GM23338 (cell line): ENCODE results near the gene DFFB. TPM values are rescaled to one million over a fixed set of nuclear protein-coding genes. Genes with fewer than 3 reads are reported as not detected.

Source experiments
- ATAC-seq: fragments of 200-7000 bp; cut with Tn5 transposase; 3 replicates; pipeline ENCODE4 v1.9.1; 2020
- DNase-seq: peaks from one replicate; pipeline ENCODE4 v3.0.0-alpha.2; 2015; ENCODE audit warnings: low spot score
- H2AFZ ChIP-seq: fragments of 200-600 bp; sonication (generic); 2 replicates; pipeline ENCODE4 v1.8.0; 2016; ENCODE audit warnings: antibody characterized with exemption, mild to moderate bottlenecking, moderate library complexity
- H3F3A ChIP-seq: fragments of 200-600 bp; sonication (generic); replicated peaks from 2 replicates; pipeline ENCODE4 v1.8.0; 2017; ENCODE audit warnings: antibody characterized with exemption, mixed run types, low read depth
- H3K27ac ChIP-seq: fragments of 200-600 bp; sonication (generic); 2 replicates; pipeline ENCODE4 v1.6.1; 2016; ENCODE audit warnings: low read depth
- H3K27me3 ChIP-seq: fragments of 200-600 bp; sonication (generic); 2 replicates; pipeline ENCODE4 v1.8.0; 2016; ENCODE audit warnings: mild to moderate bottlenecking, mixed run types, moderate library complexity; ENCODE audit not compliant: insufficient read depth
- H3K36me3 ChIP-seq: fragments of 200-600 bp; sonication (generic); 2 replicates; pipeline ENCODE4 v1.8.0; 2016; ENCODE audit warnings: mild to moderate bottlenecking; ENCODE audit not compliant: insufficient read depth
- H3K4me1 ChIP-seq: fragments of 200-600 bp; sonication (generic); 2 replicates; pipeline ENCODE4 v1.8.0; 2016; ENCODE audit warnings: mild to moderate bottlenecking, moderate library complexity; ENCODE audit not compliant: insufficient read depth
- H3K4me2 ChIP-seq: fragments of 200-600 bp; sonication (generic); 2 replicates; pipeline ENCODE4 v1.7.1; 2017; ENCODE audit warnings: mixed run types
- H3K4me3 ChIP-seq: fragments of 200-600 bp; sonication (generic); 2 replicates; pipeline ENCODE4 v1.6.1; 2016; ENCODE audit warnings: mixed run types
- H3K79me2 ChIP-seq: fragments of 200-600 bp; sonication (generic); replicated peaks from 2 replicates; pipeline ENCODE4 v1.8.0; 2017; ENCODE audit warnings: mild to moderate bottlenecking; ENCODE audit not compliant: insufficient read depth
- H3K9me2 ChIP-seq: fragments of 200-600 bp; sonication (generic); 2 replicates; pipeline ENCODE4 v1.8.0; 2017; ENCODE audit not compliant: insufficient read depth
- H4K20me1 ChIP-seq: fragments of 200-600 bp; sonication (generic); replicated peaks from 2 replicates; pipeline ENCODE4 v1.8.0; 2017; ENCODE audit warnings: mild to moderate bottlenecking; ENCODE audit not compliant: insufficient read depth
- H3K27ac Mint-ChIP-seq: 2 replicates; pipeline ENCODE4 v1.8.0; 2020; ENCODE audit warnings: inconsistent platforms, mild to moderate bottlenecking, moderate library complexity, mixed read lengths
- H3K27me3 Mint-ChIP-seq: 3 replicates; pipeline ENCODE4 v1.8.0; 2022; ENCODE audit warnings: low read depth, mild to moderate bottlenecking, moderate library complexity, mixed read lengths, inconsistent platforms; ENCODE audit not compliant: insufficient read depth, poor library complexity
- H3K36me3 Mint-ChIP-seq: 3 replicates; pipeline ENCODE4 v1.8.0; 2021; ENCODE audit warnings: low read depth, mild to moderate bottlenecking, inconsistent platforms, moderate library complexity, mixed read lengths
- H3K4me1 Mint-ChIP-seq: 3 replicates; pipeline ENCODE4 v1.8.0; 2020; ENCODE audit warnings: mild to moderate bottlenecking, inconsistent platforms, mixed read lengths
- H3K4me3 Mint-ChIP-seq: 3 replicates; pipeline ENCODE4 v1.8.0; 2021; ENCODE audit warnings: moderate library complexity, mild to moderate bottlenecking, inconsistent platforms, mixed read lengths
- H3K9me3 Mint-ChIP-seq: 3 replicates; pipeline ENCODE4 v1.8.0; 2020; ENCODE audit warnings: moderate library complexity, mild to moderate bottlenecking, inconsistent platforms, mixed read lengths
- CREB1 ChIP-seq: fragments of 250-450 bp; sonication (Bioruptor Pico); IDR thresholded peaks from 2 replicates; pipeline ENCODE4 v1.5.0; 2020; ENCODE audit warnings: low read depth, mild to moderate bottlenecking, moderate library complexity
- EZH2 ChIP-seq: fragments of 200-600 bp; sonication (generic); IDR thresholded peaks from one replicate; pipeline ENCODE4 v1.8.0; 2017; ENCODE audit warnings: antibody characterized with exemption, mild to moderate bottlenecking, low read depth; ENCODE audit not compliant: unreplicated experiment
- EZH2phosphoT487 ChIP-seq: fragments of 200-600 bp; sonication (generic); IDR thresholded peaks from one replicate; pipeline ENCODE4 v1.8.1; 2018; ENCODE audit warnings: antibody characterized with exemption; ENCODE audit not compliant: unreplicated experiment
- JUNB ChIP-seq: IDR thresholded peaks from one replicate; pipeline ENCODE4 v1.6.1; 2016; ENCODE audit warnings: antibody characterized with exemption; ENCODE audit not compliant: unreplicated experiment
- NANOG ChIP-seq: IDR thresholded peaks from 2 replicates; pipeline ENCODE4 v1.6.1; 2016; ENCODE audit warnings: antibody characterized with exemption, borderline replicate concordance
- POLR2AphosphoS5 ChIP-seq: IDR thresholded peaks from 2 replicates; pipeline ENCODE4 v1.6.1; 2016; ENCODE audit warnings: antibody characterized with exemption, low read depth
- STAT1 ChIP-seq: IDR thresholded peaks from one replicate; pipeline ENCODE4 v1.6.1; 2016; ENCODE audit warnings: antibody characterized with exemption; ENCODE audit not compliant: unreplicated experiment
- ZNF114 ChIP-seq: fragments of 250-450 bp; sonication (Bioruptor Pico); IDR thresholded peaks from 2 replicates; pipeline ENCODE4 v1.5.0; 2020; ENCODE audit warnings: mild to moderate bottlenecking, moderate library complexity
- ZNF331 ChIP-seq: fragments of 250-450 bp; sonication (Bioruptor Pico); IDR thresholded peaks from 2 replicates; pipeline ENCODE4 v1.5.0; 2020; ENCODE audit warnings: low read depth, mild to moderate bottlenecking, moderate library complexity
- polyA plus RNA-seq: library from polyadenylated mRNA; unstranded; fragments of >200 nt; fragmentation: Nextera tagmentation; extraction: Ambion mirVana; gene quantifications from 2 replicates; pipeline ENCODE4 v1.2.1, GENCODE V29; 2016
- total RNA-seq: library from RNA; depleted of rRNA; stranded (reverse); fragments of >200 nt; shearing (Covaris generic); gene quantifications from 2 replicates; pipeline ENCODE4 v1.2.3, GENCODE V29; 2014
- TF ChIP-seq, protein P1 (sequence below): IDR thresholded peaks from one replicate; pipeline ENCODE4 v1.6.1; 2018; ENCODE audit warnings: antibody characterized with exemption; ENCODE audit not compliant: unreplicated experiment
- TF ChIP-seq, protein P2 (sequence below): fragments of 250-450 bp; sonication (Bioruptor Pico); IDR thresholded peaks from 2 replicates; pipeline ENCODE4 v1.5.0; 2020; ENCODE audit warnings: mild to moderate bottlenecking, moderate library complexity
- TF ChIP-seq, protein P3 (sequence below): IDR thresholded peaks from 2 replicates; pipeline ENCODE4 v1.6.1; 2016; ENCODE audit warnings: antibody characterized with exemption
- TF ChIP-seq, protein P4 (sequence below), 2 experiments: fragments of 200-600 bp in 1 of 2; sonication (generic) in 1 of 2; conservative IDR thresholded peaks; 2 replicates each; pipeline versions ENCODE4 v1.5.1 to v1.6.1; 2016 to 2017; ENCODE audit warnings: antibody characterized with exemption in 2 of 2, low read depth in 2 of 2, mild to moderate bottlenecking in 2 of 2, moderate library complexity in 1 of 2

The DFFB gene
- total and polyA plus RNA-seq, 2 experiments from 2014 or later, result 6.5 to 18.1 TPM

DNA sequence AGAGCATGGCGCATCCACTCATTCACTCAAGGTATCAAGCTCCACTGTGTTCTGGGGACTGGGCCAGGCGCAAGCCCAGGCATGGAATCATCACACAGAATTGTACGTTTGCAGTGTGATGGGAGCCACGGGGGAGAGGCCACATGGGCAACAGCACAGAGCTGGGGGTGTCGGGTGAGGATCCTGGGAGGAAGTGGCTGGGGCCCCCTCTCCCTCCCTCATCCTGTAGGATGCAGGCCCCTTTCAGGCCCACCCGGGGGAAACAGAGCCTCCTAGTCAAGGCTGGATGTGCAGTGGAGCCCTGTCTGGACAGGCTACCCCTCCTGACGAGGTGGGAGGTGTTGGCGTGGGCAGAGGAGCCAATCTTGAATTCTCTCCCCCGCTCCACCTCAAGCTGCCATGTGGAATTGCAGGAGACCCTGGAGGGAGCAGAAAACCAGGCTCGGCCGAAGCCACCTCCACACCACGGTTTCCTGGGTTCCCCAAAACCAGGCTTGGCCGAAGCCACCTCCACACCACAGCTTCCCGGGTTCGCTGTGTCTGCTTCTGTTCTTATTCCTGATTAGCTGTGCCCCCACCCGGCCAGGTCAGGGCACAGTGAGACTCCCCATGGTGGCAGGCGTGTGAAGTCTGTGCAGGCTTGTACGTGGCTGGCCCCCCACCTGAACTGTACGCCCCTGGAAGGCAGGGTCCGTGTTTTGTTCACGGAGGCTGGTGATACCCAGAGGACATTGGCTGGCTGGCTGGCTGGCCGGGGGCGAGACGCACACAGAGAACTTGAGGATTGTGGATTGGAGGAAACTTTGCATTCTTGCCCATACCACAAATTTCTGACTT is 46.9 kb downstream of the DFFB start:
- Histone ChIP-seq H3K9me2 (no peaks in the 10 kb centered on the region), H3K4me1 (no peaks in the 10 kb centered on the region), H3K4me3 (no peak overlapping the region), H3F3A (peaks cover 3% of the 10 kb centered on the region; the same call in 1 of the 2 replicates), H3K36me3 (no peaks in the 10 kb centered on the region), H4K20me1 (no peaks in the 10 kb centered on the region), H3K27ac (no peak overlapping the region), H3K79me2 (peaks cover 2% of the 10 kb centered on the region), H3K4me2 (no peak overlapping the region), H3K27me3 (no peaks in the 10 kb centered on the region), H2AFZ (no peak overlapping the region)
- no peak overlapping the region for H3K4me3 Mint-ChIP-seq
- peaks cover 2% of the 10 kb centered on the region; the same call in 2 of the 3 replicates for H3K9me3 Mint-ChIP-seq
- TF ChIP-seq, protein P1, sequence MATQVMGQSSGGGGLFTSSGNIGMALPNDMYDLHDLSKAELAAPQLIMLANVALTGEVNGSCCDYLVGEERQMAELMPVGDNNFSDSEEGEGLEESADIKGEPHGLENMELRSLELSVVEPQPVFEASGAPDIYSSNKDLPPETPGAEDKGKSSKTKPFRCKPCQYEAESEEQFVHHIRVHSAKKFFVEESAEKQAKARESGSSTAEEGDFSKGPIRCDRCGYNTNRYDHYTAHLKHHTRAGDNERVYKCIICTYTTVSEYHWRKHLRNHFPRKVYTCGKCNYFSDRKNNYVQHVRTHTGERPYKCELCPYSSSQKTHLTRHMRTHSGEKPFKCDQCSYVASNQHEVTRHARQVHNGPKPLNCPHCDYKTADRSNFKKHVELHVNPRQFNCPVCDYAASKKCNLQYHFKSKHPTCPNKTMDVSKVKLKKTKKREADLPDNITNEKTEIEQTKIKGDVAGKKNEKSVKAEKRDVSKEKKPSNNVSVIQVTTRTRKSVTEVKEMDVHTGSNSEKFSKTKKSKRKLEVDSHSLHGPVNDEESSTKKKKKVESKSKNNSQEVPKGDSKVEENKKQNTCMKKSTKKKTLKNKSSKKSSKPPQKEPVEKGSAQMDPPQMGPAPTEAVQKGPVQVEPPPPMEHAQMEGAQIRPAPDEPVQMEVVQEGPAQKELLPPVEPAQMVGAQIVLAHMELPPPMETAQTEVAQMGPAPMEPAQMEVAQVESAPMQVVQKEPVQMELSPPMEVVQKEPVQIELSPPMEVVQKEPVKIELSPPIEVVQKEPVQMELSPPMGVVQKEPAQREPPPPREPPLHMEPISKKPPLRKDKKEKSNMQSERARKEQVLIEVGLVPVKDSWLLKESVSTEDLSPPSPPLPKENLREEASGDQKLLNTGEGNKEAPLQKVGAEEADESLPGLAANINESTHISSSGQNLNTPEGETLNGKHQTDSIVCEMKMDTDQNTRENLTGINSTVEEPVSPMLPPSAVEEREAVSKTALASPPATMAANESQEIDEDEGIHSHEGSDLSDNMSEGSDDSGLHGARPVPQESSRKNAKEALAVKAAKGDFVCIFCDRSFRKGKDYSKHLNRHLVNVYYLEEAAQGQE, result no peak
- TF ChIP-seq EZH2phosphoT487, result no peak
- TF ChIP-seq, protein P2, sequence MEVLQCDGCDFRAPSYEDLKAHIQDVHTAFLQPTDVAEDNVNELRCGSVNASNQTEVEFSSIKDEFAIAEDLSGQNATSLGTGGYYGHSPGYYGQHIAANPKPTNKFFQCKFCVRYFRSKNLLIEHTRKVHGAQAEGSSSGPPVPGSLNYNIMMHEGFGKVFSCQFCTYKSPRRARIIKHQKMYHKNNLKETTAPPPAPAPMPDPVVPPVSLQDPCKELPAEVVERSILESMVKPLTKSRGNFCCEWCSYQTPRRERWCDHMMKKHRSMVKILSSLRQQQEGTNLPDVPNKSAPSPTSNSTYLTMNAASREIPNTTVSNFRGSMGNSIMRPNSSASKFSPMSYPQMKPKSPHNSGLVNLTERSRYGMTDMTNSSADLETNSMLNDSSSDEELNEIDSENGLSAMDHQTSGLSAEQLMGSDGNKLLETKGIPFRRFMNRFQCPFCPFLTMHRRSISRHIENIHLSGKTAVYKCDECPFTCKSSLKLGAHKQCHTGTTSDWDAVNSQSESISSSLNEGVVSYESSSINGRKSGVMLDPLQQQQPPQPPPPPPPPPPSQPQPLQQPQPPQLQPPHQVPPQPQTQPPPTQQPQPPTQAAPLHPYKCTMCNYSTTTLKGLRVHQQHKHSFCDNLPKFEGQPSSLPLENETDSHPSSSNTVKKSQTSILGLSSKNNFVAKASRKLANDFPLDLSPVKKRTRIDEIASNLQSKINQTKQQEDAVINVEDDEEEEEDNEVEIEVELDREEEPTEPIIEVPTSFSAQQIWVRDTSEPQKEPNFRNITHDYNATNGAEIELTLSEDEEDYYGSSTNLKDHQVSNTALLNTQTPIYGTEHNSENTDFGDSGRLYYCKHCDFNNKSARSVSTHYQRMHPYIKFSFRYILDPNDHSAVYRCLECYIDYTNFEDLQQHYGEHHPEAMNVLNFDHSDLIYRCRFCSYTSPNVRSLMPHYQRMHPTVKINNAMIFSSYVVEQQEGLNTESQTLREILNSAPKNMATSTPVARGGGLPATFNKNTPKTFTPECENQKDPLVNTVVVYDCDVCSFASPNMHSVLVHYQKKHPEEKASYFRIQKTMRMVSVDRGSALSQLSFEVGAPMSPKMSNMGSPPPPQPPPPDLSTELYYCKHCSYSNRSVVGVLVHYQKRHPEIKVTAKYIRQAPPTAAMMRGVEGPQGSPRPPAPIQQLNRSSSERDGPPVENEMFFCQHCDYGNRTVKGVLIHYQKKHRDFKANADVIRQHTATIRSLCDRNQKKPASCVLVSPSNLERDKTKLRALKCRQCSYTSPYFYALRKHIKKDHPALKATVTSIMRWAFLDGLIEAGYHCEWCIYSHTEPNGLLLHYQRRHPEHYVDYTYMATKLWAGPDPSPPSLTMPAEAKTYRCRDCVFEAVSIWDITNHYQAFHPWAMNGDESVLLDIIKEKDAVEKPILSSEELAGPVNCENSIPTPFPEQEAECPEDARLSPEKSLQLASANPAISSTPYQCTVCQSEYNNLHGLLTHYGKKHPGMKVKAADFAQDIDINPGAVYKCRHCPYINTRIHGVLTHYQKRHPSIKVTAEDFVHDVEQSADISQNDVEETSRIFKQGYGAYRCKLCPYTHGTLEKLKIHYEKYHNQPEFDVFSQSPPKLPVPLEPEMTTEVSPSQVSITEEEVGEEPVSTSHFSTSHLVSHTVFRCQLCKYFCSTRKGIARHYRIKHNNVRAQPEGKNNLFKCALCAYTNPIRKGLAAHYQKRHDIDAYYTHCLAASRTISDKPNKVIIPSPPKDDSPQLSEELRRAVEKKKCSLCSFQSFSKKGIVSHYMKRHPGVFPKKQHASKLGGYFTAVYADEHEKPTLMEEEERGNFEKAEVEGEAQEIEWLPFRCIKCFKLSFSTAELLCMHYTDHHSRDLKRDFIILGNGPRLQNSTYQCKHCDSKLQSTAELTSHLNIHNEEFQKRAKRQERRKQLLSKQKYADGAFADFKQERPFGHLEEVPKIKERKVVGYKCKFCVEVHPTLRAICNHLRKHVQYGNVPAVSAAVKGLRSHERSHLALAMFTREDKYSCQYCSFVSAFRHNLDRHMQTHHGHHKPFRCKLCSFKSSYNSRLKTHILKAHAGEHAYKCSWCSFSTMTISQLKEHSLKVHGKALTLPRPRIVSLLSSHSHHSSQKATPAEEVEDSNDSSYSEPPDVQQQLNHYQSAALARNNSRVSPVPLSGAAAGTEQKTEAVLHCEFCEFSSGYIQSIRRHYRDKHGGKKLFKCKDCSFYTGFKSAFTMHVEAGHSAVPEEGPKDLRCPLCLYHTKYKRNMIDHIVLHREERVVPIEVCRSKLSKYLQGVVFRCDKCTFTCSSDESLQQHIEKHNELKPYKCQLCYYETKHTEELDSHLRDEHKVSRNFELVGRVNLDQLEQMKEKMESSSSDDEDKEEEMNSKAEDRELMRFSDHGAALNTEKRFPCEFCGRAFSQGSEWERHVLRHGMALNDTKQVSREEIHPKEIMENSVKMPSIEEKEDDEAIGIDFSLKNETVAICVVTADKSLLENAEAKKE (CRISPR knock-in tag), result no peak
- no peak for TF ChIP-seq ZNF114 (CRISPR knock-in tag)
- TF ChIP-seq, protein P3, sequence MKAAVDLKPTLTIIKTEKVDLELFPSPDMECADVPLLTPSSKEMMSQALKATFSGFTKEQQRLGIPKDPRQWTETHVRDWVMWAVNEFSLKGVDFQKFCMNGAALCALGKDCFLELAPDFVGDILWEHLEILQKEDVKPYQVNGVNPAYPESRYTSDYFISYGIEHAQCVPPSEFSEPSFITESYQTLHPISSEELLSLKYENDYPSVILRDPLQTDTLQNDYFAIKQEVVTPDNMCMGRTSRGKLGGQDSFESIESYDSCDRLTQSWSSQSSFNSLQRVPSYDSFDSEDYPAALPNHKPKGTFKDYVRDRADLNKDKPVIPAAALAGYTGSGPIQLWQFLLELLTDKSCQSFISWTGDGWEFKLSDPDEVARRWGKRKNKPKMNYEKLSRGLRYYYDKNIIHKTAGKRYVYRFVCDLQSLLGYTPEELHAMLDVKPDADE, result no peak
- TF ChIP-seq, protein P4, sequence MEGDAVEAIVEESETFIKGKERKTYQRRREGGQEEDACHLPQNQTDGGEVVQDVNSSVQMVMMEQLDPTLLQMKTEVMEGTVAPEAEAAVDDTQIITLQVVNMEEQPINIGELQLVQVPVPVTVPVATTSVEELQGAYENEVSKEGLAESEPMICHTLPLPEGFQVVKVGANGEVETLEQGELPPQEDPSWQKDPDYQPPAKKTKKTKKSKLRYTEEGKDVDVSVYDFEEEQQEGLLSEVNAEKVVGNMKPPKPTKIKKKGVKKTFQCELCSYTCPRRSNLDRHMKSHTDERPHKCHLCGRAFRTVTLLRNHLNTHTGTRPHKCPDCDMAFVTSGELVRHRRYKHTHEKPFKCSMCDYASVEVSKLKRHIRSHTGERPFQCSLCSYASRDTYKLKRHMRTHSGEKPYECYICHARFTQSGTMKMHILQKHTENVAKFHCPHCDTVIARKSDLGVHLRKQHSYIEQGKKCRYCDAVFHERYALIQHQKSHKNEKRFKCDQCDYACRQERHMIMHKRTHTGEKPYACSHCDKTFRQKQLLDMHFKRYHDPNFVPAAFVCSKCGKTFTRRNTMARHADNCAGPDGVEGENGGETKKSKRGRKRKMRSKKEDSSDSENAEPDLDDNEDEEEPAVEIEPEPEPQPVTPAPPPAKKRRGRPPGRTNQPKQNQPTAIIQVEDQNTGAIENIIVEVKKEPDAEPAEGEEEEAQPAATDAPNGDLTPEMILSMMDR (conservative IDR thresholded peaks at IDR 0.05; ENCODE audit: low read depth in 2 of 2), result no peak
- TF ChIP-seq EZH2, result no peak
- no peak for TF ChIP-seq CREB1 (CRISPR knock-in tag)
- TF ChIP-seq JUNB, result no peak
- no peak for TF ChIP-seq ZNF331 (CRISPR knock-in tag)
- TF ChIP-seq POLR2AphosphoS5, result no peak
- no peak for TF ChIP-seq NANOG
- no peak for TF ChIP-seq STAT1
- no peak for ATAC-seq
- no peaks in the 10 kb centered on the region; the same call in 2 of the 3 replicates for H3K36me3 Mint-ChIP-seq
- peaks cover 22% of the 10 kb centered on the region for H3K4me1 Mint-ChIP-seq
- no peak overlapping the region for H3K27ac Mint-ChIP-seq
- H3K27me3 Mint-ChIP-seq, result peaks cover 12% of the 10 kb centered on the region
- no peak for DNase-seq
